Epithelial cell of alveolus of lung (primary cell): ENCODE results near the gene KCNJ4. TPM values are rescaled to one million over a fixed set of nuclear protein-coding genes. Genes with fewer than 3 reads are reported as not detected.

Experiments
- total RNA-seq: library from RNA; depleted of rRNA; stranded (reverse); fragments of >200 nt; gene quantifications from 2 replicates; pipeline ENCODE4 v1.2.1, GENCODE V29; 2015

KCNJ4 gene
- 0.08 TPM in 1 of 2 replicates, not detected in the other for total RNA-seq

GRCh38 chr22:38455076-38455529, at the start of gene KCNJ4:
Gene KCNJ4 (minus strand): TSS chr22:38455199. CDS start chr22:38428132, 27,067 bp downstream.

GRCh38 chr22:38467904-38468442, 13.0 kb upstream of the KCNJ4 start, which contains the start of gene KDELR3:
Gene KDELR3 (plus strand): TSS chr22:38468096. CDS start chr22:38468234, 138 bp downstream.

Other genes starting within 250 kb of the KCNJ4 start
- gene TMEM184B, start 182.2 kb downstream of the KCNJ4 start, total RNA-seq, result 63.1 and 71.6 TPM in 2 replicates
- 105 and 164 TPM in 2 replicates for gene CSNK1E, start 137.8 kb downstream of the KCNJ4 start, total RNA-seq
- gene KDELR3, start 12.9 kb upstream of the KCNJ4 start, total RNA-seq, result 64.3 and 146 TPM in 2 replicates
- gene DDX17, start 51.1 kb upstream of the KCNJ4 start, total RNA-seq, result 213 and 320 TPM in 2 replicates
- 1.0 and 1.9 TPM in 2 replicates for gene DMC1, start 115.0 kb upstream of the KCNJ4 start, total RNA-seq
- gene FAM227A, start 201.2 kb upstream of the KCNJ4 start, total RNA-seq, result 0.48 and 0.52 TPM in 2 replicates
- 19.7 and 35.9 TPM in 2 replicates for gene CBY1, start 201.4 kb upstream of the KCNJ4 start, total RNA-seq
- gene TOMM22, start 226.8 kb upstream of the KCNJ4 start, total RNA-seq, result 34.3 and 80.5 TPM in 2 replicates
- 35.2 and 72.5 TPM in 2 replicates for gene JOSD1, start 245.7 kb upstream of the KCNJ4 start, total RNA-seq